Upper lobe of left lung (tissue), 6 donors: ENCODE measurements around the gene PABPN1. TPM values are rescaled to one million over a fixed set of nuclear protein-coding genes. Genes with fewer than 3 reads are reported as not detected.

Experiments used
- ATAC-seq, 2 donors: fragments of 200-7000 bp; cut with Tn5 transposase; one replicate each; pipeline ENCODE4 v1.9.1; 2022; ENCODE audit warnings: mild to moderate bottlenecking in 2 of 2, moderate library complexity in 2 of 2; ENCODE audit not compliant: low FRiP score in 2 of 2
- DNase-seq, 2 donors: peaks; one replicate each; pipeline ENCODE4 v3.0.0-alpha.2; 2019 to 2020
- H3K27ac ChIP-seq, 4 donors: fragments of 200-600 bp; sonication (generic); one replicate each; pipeline ENCODE4 v1.5.1; 2016 to 2019
- H3K27me3 ChIP-seq, 4 donors: fragments of 200-600 bp; sonication (generic); one replicate each; pipeline ENCODE4 v1.5.1; 2017 to 2019
- H3K36me3 ChIP-seq, 4 donors: fragments of 200-600 bp; sonication (generic); one replicate each; pipeline ENCODE4 v1.5.1; 2016 to 2019
- H3K4me1 ChIP-seq, 4 donors: fragments of 200-600 bp; sonication (generic); one replicate each; pipeline ENCODE4 v1.5.1; 2018 to 2019
- H3K4me3 ChIP-seq, 4 donors: fragments of 200-600 bp; sonication (generic); one replicate each; pipeline ENCODE4 v1.5.1; 2017 to 2019; ENCODE audit warnings: mild to moderate bottlenecking in 2 of 4, moderate library complexity in 1 of 4
- H3K9me3 ChIP-seq, 4 donors: fragments of 200-600 bp; sonication (generic); one replicate each; pipeline ENCODE4 v1.5.1; 2018 to 2019
- CTCF ChIP-seq, 6 experiments: fragments of 450-650 bp in 4 of 6; fragments of 200-600 bp in 2 of 6; sonication (generic) in 2 of 6; IDR thresholded peaks; one replicate each; pipeline ENCODE4 v1.5.1; 2016 to 2019; ENCODE audit warnings: antibody characterized with exemption in 6 of 6
- EP300 ChIP-seq, 4 donors: sonication (generic); formaldehyde crosslinking; IDR thresholded peaks; one replicate each; pipeline ENCODE4 v1.5.1; 2017; ENCODE audit warnings: antibody characterized with exemption in 4 of 4, control low read depth in 2 of 4
- POLR2A ChIP-seq, 4 donors: fragments of 450-650 bp; IDR thresholded peaks; one replicate each; pipeline ENCODE4 v1.5.1; 2016 to 2017; ENCODE audit warnings: antibody characterized with exemption in 4 of 4, mild to moderate bottlenecking in 2 of 4
- POLR2AphosphoS5 ChIP-seq, 2 donors: sonication (generic); formaldehyde crosslinking; IDR thresholded peaks; one replicate each; pipeline ENCODE4 v1.5.1; 2017; ENCODE audit warnings: antibody characterized with exemption in 2 of 2
- WGBS, 2 donors: methylation state at CpG; one replicate each; pipeline ENCODE4 v1.1.5; 2017 to 2018; 5-methylcytosine and 5-hydroxymethylcytosine counted together
- total RNA-seq, 6 donors: library from RNA; depleted of rRNA in 4 of 6; stranded (reverse); fragments of >200 nt in 4 of 6; gene quantifications; one replicate each; pipeline versions ENCODE4 v1.1.0 to v1.2.1, GENCODE V29; 2016 to 2021
- donor health status: DM: no; HTN: no; CAD: no; lungs with moderate emphysema.
- donor health status: DM: no; HTN: yes; CAD: no; lungs with severe emphysema.

PABPN1 gene
- total RNA-seq, 6 donors from 2014 or later = 47.6 to 325 (median 85.7) TPM

- no peaks in the 10 kb centered on the region for H3K4me1 ChIP-seq
- H3K27me3 ChIP-seq = no peaks in the 10 kb centered on the region
- TF ChIP-seq POLR2A (IDR thresholded peaks at IDR 0.05) (no peak), POLR2AphosphoS5 (IDR thresholded peaks at IDR 0.05) (no peak), CTCF (IDR thresholded peaks at IDR 0.05) (no peak), EP300 (IDR thresholded peaks at IDR 0.05) (no peak)
- H3K36me3 ChIP-seq = peaks cover 0 to 6% (median 0%) of the 10 kb centered on the region in 4 donors
- H3K9me3 ChIP-seq = no peaks in the 10 kb centered on the region
- no peak for DNase-seq
- no peak for ATAC-seq
- H3K4me3 ChIP-seq = no peak overlapping the region
- no peak overlapping the region for H3K27ac ChIP-seq
- 79 to 84% methylated on average over 13 of the region's 13 CpGs for WGBS, 2 donors
Observed at GRCh38 chr14:23345987-23346692, 24.9 kb downstream of the PABPN1 start.

GRCh38 chr14:23346693-23347405 lies 25.6 kb downstream of the PABPN1 start:
- Histone ChIP-seq H3K4me1 (peaks cover 4 to 6% (median 4%) of the 10 kb centered on the region in 4 donors), H3K4me3 (no peak overlapping the region), H3K9me3 (no peaks in the 10 kb centered on the region), H3K27me3 (peaks cover 0 to 3% (median 0%) of the 10 kb centered on the region in 4 donors), H3K27ac (no peak overlapping the region), H3K36me3 (peaks cover 0 to 6% (median 0%) of the 10 kb centered on the region in 4 donors)
- WGBS, 2 donors = 84 to 95% methylated on average over 12 to 25 of the region's 27 CpGs
- peak in 1 of 2 donors; percentile 78 for DNase-seq
- TF ChIP-seq CTCF (IDR thresholded peaks at IDR 0.05) (no peak), EP300 (IDR thresholded peaks at IDR 0.05) (no peak), POLR2A (IDR thresholded peaks at IDR 0.05) (no peak), POLR2AphosphoS5 (IDR thresholded peaks at IDR 0.05) (no peak)
- ATAC-seq = no peak

GRCh38 chr14:23347406-23348296 lies 26.4 kb downstream of the PABPN1 start:
- Histone ChIP-seq H3K27me3 (peaks cover 0 to 11% (median 1%) of the 10 kb centered on the region in 4 donors), H3K9me3 (no peaks in the 10 kb centered on the region), H3K36me3 (peaks cover 0 to 6% (median 0%) of the 10 kb centered on the region in 4 donors), H3K27ac (no peak overlapping the region), H3K4me1 (peaks cover 6 to 14% (median 12%) of the 10 kb centered on the region in 4 donors), H3K4me3 (no peak overlapping the region)
- 93 to 97% methylated on average over 18 to 19 of the region's 19 CpGs for WGBS, 2 donors
- TF ChIP-seq POLR2AphosphoS5 (IDR thresholded peaks at IDR 0.05) (no peak), POLR2A (IDR thresholded peaks at IDR 0.05) (no peak), CTCF (IDR thresholded peaks at IDR 0.05) (no peak), EP300 (IDR thresholded peaks at IDR 0.05) (no peak)
- ATAC-seq (no peak), DNase-seq (peak in 1 of 2 donors; percentile 56)

GRCh38 chr14:23348297-23348655 lies 27.0 kb downstream of the PABPN1 start:
- Histone ChIP-seq H3K36me3 (peaks cover 0 to 6% (median 0%) of the 10 kb centered on the region in 4 donors), H3K27me3 (peaks cover 0 to 12% (median 1%) of the 10 kb centered on the region in 4 donors), H3K27ac (no peak overlapping the region), H3K9me3 (no peaks in the 10 kb centered on the region), H3K4me3 (no peak overlapping the region), H3K4me1 (peaks cover 6 to 20% (median 17%) of the 10 kb centered on the region in 4 donors)
- 87 to 92% methylated on average over 6 of the region's 6 CpGs for WGBS, 2 donors
- DNase-seq (no peak), ATAC-seq (no peak)
- no peak for TF ChIP-seq EP300 (IDR thresholded peaks at IDR 0.05)
- no peak for TF ChIP-seq CTCF (IDR thresholded peaks at IDR 0.05)
- TF ChIP-seq POLR2A (IDR thresholded peaks at IDR 0.05) = no peak
- TF ChIP-seq POLR2AphosphoS5 (IDR thresholded peaks at IDR 0.05) = no peak
